Pancreas (tissue), 10 donors: ENCODE results near the gene DPEP3. TPM values are rescaled to one million over a fixed set of nuclear protein-coding genes. Genes with fewer than 3 reads are reported as not detected.

Source experiments
- ATAC-seq, 4 donors: fragments of 200-7000 bp; cut with Tn5 transposase; one replicate each; pipeline versions ENCODE4 v1.8.0 to v1.9.1; 2020; ENCODE audit warnings: mild to moderate bottlenecking in 4 of 4, moderate library complexity in 4 of 4
- DNase-seq, 6 donors: peaks; one replicate each; pipeline ENCODE4 v3.0.0-alpha.2; 2020
- FAIRE-seq: peaks from 2 replicates; lab custom pipeline; 2012; peaks lifted over from hg19 to GRCh38; lab: Jason Lieb, UNC
- H3K27ac ChIP-seq, 4 donors: fragments of 200-600 bp; sonication (generic); 1 replicate in 3 of 4; 2 replicates in 1 of 4; pipeline versions ENCODE4 v1.5.0 to v1.8.0; 2020
- H3K27me3 ChIP-seq, 4 donors: fragments of 200-600 bp; one replicate each; pipeline ENCODE4 v1.8.0; 2021
- H3K36me3 ChIP-seq, 3 donors: fragments of 200-600 bp; sonication (generic) in 1 of 3; one replicate each; pipeline versions ENCODE4 v1.5.0 to v1.8.0; 2020 to 2021
- H3K4me1 ChIP-seq, 3 donors: fragments of 200-600 bp; one replicate each; pipeline ENCODE4 v1.8.0; 2021
- H3K4me3 ChIP-seq, 4 donors: fragments of 200-600 bp; sonication (generic) in 2 of 4; one replicate each; pipeline versions ENCODE4 v1.5.0 to v1.8.0; 2020 to 2021
- H3K9me3 ChIP-seq, 4 donors: fragments of 200-600 bp; one replicate each; pipeline ENCODE4 v1.8.0; 2021
- WGBS, 2 donors: extraction: QIAGEN DNeasy Blood & Tissue Kit; methylation state at CpG; one replicate each; pipeline ENCODE4 v1.1.7; 2013; 5-methylcytosine and 5-hydroxymethylcytosine counted together
- intact Hi-C, 3 donors: fragments of 100-400 bp; cut with DNase I; formaldehyde crosslinking; loops; one replicate each; pipeline versions ENCODE4 v1.11.1 to v1.14.2; 2022
- polyA plus RNA-seq, 2 donors: library from polyadenylated mRNA; stranded (reverse); fragments of 200-250 nt; gene quantifications; one replicate each; pipeline ENCODE4 v1.2.3, GENCODE V29; 2013
- total RNA-seq, 6 donors: library from RNA; stranded (reverse); fragmentation: NEBNext Ultra II Directional in 4 of 6; extraction: Animal tissue kit (Norgen Biotek cat#: 25700) in 4 of 6; gene quantifications; one replicate each; pipeline versions ENCODE4 v1.2.1 to v1.2.4, GENCODE V29; 2021 to 2023
- TF ChIP-seq, protein P1 (sequence below), 4 donors: fragments of 200-600 bp; sonication (generic) in 3 of 4; IDR thresholded peaks; one replicate each; pipeline versions ENCODE4 v1.5.0 to v1.8.0; 2021; ENCODE audit warnings: antibody characterized with exemption in 4 of 4
- donor health status: healthy with polysubstance abuse.
- donor health status: DM: no; HTN: no; CAD: no; lungs with moderate emphysema.
- donor health status: DM: no; HTN: no; CAD: no.
- donor health status: control.
- donor health status: control.
- donor health status: Bipolar disorder and iron deficiency.
- donor health status: DM: yes; HTN: yes; CAD: no.
- donor health status: DM: no; HTN: no; CAD: no.
- donor health status: DM: no; HTN: no; CAD: no.
- donor health status: DM: yes; HTN: yes; CAD: no.

Gene DPEP3
- total and polyA plus RNA-seq, 8 donors, result 0.09 to 0.12 TPM; not detected in 6

GRCh38 chr16:67943256-67943618 is 37.1 kb downstream of the DPEP3 start:
- H3K27me3 ChIP-seq, result no peaks in the 10 kb centered on the region
- no peaks in the 10 kb centered on the region for H3K9me3 ChIP-seq
- WGBS, 2 donors, result 82 to 84% methylated on average over 6 of the region's 6 CpGs
- FAIRE-seq (no peak), DNase-seq (peak in 1 of 6 donors; percentile 63), ATAC-seq (no peak)
- no peaks in the 10 kb centered on the region for H3K4me1 ChIP-seq
- H3K27ac ChIP-seq, result no peak overlapping the region
- peaks cover 4 to 41% (median 16%) of the 10 kb centered on the region in 3 donors for H3K36me3 ChIP-seq
- intact Hi-C loops, result no loop called here
- TF ChIP-seq, protein P1, sequence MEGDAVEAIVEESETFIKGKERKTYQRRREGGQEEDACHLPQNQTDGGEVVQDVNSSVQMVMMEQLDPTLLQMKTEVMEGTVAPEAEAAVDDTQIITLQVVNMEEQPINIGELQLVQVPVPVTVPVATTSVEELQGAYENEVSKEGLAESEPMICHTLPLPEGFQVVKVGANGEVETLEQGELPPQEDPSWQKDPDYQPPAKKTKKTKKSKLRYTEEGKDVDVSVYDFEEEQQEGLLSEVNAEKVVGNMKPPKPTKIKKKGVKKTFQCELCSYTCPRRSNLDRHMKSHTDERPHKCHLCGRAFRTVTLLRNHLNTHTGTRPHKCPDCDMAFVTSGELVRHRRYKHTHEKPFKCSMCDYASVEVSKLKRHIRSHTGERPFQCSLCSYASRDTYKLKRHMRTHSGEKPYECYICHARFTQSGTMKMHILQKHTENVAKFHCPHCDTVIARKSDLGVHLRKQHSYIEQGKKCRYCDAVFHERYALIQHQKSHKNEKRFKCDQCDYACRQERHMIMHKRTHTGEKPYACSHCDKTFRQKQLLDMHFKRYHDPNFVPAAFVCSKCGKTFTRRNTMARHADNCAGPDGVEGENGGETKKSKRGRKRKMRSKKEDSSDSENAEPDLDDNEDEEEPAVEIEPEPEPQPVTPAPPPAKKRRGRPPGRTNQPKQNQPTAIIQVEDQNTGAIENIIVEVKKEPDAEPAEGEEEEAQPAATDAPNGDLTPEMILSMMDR (IDR thresholded peaks at IDR 0.05), result no peak
- no peak overlapping the region for H3K4me3 ChIP-seq

DNA sequence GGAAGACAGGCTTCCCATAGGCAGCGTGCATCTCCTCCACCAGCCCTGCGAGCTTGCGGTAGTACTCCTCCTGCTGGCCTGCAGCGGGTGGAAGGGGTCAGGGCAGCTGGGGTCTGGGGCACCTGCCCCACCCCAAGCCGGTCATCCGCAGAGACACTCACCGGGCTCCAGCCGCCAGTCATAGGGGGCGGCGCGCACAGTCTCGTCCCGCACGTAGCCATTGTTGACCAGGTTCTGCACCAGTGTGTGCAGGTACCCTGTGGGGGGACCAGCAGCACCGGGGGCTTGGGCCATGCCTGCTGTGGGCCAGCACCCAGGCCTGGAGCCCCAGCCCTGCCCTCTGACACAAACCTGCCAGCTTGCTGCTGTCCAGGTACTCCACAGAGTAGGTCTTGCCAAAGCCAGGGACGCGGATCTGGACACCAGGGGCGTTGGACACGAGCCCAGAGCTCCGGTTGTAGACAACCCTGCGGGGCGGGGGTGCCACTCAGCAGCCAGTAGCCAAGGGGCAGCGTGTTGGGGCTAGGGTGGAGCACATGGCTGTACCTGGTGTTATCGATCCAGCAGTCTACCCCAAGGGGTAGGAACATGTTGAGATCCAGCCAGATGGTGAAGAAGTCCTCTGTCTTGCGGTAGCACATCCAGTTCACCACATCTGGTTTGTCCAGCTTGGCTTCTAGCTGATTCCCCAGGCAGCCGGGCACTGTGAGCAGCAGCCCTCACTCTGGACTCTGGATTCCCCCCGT is 37.6 kb downstream of the DPEP3 start:
- TF ChIP-seq, protein P1 (IDR thresholded peaks at IDR 0.05), result no peak
- H3K36me3 ChIP-seq, result peaks cover 4 to 35% (median 16%) of the 10 kb centered on the region in 3 donors
- peak in 1 of 6 donors; percentile 80 for DNase-seq
- WGBS, 2 donors, result 78 to 80% methylated on average over 26 to 27 of the region's 27 CpGs
- no peak overlapping the region for H3K27ac ChIP-seq
- no peaks in the 10 kb centered on the region for H3K27me3 ChIP-seq
- no peaks in the 10 kb centered on the region for H3K9me3 ChIP-seq
- ATAC-seq, result peak in 1 of 4 donors; percentile 1
- no peak for FAIRE-seq
- intact Hi-C loops, result no loop called here
- H3K4me3 ChIP-seq, result no peak overlapping the region
- no peaks in the 10 kb centered on the region for H3K4me1 ChIP-seq

- intact Hi-C loops, result no loop called here
- FAIRE-seq, result no peak
- H3K4me3 ChIP-seq, result no peak overlapping the region
- no peak overlapping the region for H3K27ac ChIP-seq
- H3K9me3 ChIP-seq, result no peaks in the 10 kb centered on the region
- no peaks in the 10 kb centered on the region for H3K27me3 ChIP-seq
- H3K4me1 ChIP-seq, result peaks cover 0 to 4% (median 0%) of the 10 kb centered on the region in 3 donors
- whole genome bisulfite sequencing, 2 donors, result 82% methylated on average over 6 of the region's 6 CpGs
- peaks cover under 1 to 30% (median 16%) of the 10 kb centered on the region in 3 donors for H3K36me3 ChIP-seq
- peak in 1 of 6 donors; percentile 74 for DNase-seq
- TF ChIP-seq, protein P1 (IDR thresholded peaks at IDR 0.05), result peak; percentile 35 to 65 (median 60)
- ATAC-seq, result peak; percentile 36 to 71 (median 58)
These were observed 38.1 kb downstream of the DPEP3 start for GRCh38 chr16:67942200-67942509.

GRCh38 chr16:67941469-67942199 is 38.7 kb downstream of the DPEP3 start:
- DNase-seq (peak in 1 of 6 donors; percentile 66), FAIRE-seq (no peak), ATAC-seq (no peak)
- 87 to 90% methylated on average over 9 of the region's 9 CpGs for WGBS, 2 donors
- no peaks in the 10 kb centered on the region for H3K27me3 ChIP-seq
- intact Hi-C loops, result no loop called here
- peaks cover 0 to 7% (median 0%) of the 10 kb centered on the region in 3 donors for H3K4me1 ChIP-seq
- H3K4me3 ChIP-seq, result no peak overlapping the region
- peaks cover 0 to 25% (median 14%) of the 10 kb centered on the region in 3 donors for H3K36me3 ChIP-seq
- TF ChIP-seq, protein P1 (IDR thresholded peaks at IDR 0.05), result no peak
- H3K9me3 ChIP-seq, result no peaks in the 10 kb centered on the region
- no peak overlapping the region for H3K27ac ChIP-seq
